Upper lobe of left lung (tissue), 6 donors: ENCODE data around the gene MCAM. TPM values are rescaled to one million over a fixed set of nuclear protein-coding genes. Genes with fewer than 3 reads are reported as not detected.

Source experiments
- ATAC-seq, 2 donors: fragments of 200-7000 bp; cut with Tn5 transposase; one replicate each; pipeline ENCODE4 v1.9.1; 2022; ENCODE audit warnings: mild to moderate bottlenecking in 2 of 2, moderate library complexity in 2 of 2; ENCODE audit not compliant: low FRiP score in 2 of 2
- DNase-seq, 2 donors: peaks; one replicate each; pipeline ENCODE4 v3.0.0-alpha.2; 2019 to 2020
- H3K27ac ChIP-seq, 4 donors: fragments of 200-600 bp; sonication (generic); one replicate each; pipeline ENCODE4 v1.5.1; 2016 to 2019
- H3K27me3 ChIP-seq, 4 donors: fragments of 200-600 bp; sonication (generic); one replicate each; pipeline ENCODE4 v1.5.1; 2017 to 2019
- H3K36me3 ChIP-seq, 4 donors: fragments of 200-600 bp; sonication (generic); one replicate each; pipeline ENCODE4 v1.5.1; 2016 to 2019
- H3K4me1 ChIP-seq, 4 donors: fragments of 200-600 bp; sonication (generic); one replicate each; pipeline ENCODE4 v1.5.1; 2018 to 2019
- H3K4me3 ChIP-seq, 4 donors: fragments of 200-600 bp; sonication (generic); one replicate each; pipeline ENCODE4 v1.5.1; 2017 to 2019; ENCODE audit warnings: mild to moderate bottlenecking in 2 of 4, moderate library complexity in 1 of 4
- H3K9me3 ChIP-seq, 4 donors: fragments of 200-600 bp; sonication (generic); one replicate each; pipeline ENCODE4 v1.5.1; 2018 to 2019
- EP300 ChIP-seq, 4 donors: sonication (generic); formaldehyde crosslinking; IDR thresholded peaks; one replicate each; pipeline ENCODE4 v1.5.1; 2017; ENCODE audit warnings: antibody characterized with exemption in 4 of 4, control low read depth in 2 of 4
- POLR2A ChIP-seq, 4 donors: fragments of 450-650 bp; IDR thresholded peaks; one replicate each; pipeline ENCODE4 v1.5.1; 2016 to 2017; ENCODE audit warnings: antibody characterized with exemption in 4 of 4, mild to moderate bottlenecking in 2 of 4
- POLR2AphosphoS5 ChIP-seq, 2 donors: sonication (generic); formaldehyde crosslinking; IDR thresholded peaks; one replicate each; pipeline ENCODE4 v1.5.1; 2017; ENCODE audit warnings: antibody characterized with exemption in 2 of 2
- WGBS, 2 donors: methylation state at CpG; one replicate each; pipeline ENCODE4 v1.1.5; 2017 to 2018; 5-methylcytosine and 5-hydroxymethylcytosine counted together
- small RNA-seq, 4 donors: library from RNA; depleted of rRNA; stranded (forward); fragments of <200 nt; gene quantifications; one replicate each; pipeline ENCODE3, GENCODE V24; 2016
- total RNA-seq, 6 donors: library from RNA; depleted of rRNA in 4 of 6; stranded (reverse); fragments of >200 nt in 4 of 6; gene quantifications; one replicate each; pipeline versions ENCODE4 v1.1.0 to v1.2.1, GENCODE V29; 2016 to 2021
- TF ChIP-seq, protein P1 (sequence below), 6 experiments: fragments of 450-650 bp in 4 of 6; fragments of 200-600 bp in 2 of 6; sonication (generic) in 2 of 6; IDR thresholded peaks; one replicate each; pipeline ENCODE4 v1.5.1; 2016 to 2019; ENCODE audit warnings: antibody characterized with exemption in 6 of 6
- donor health status: DM: no; HTN: no; CAD: no; lungs with moderate emphysema.
- donor health status: DM: no; HTN: yes; CAD: no; lungs with severe emphysema.

MCAM gene
- total RNA-seq, 6 donors from 2014 or later: 39.8 to 222 (median 76.5) TPM

- TF ChIP-seq, protein P1, sequence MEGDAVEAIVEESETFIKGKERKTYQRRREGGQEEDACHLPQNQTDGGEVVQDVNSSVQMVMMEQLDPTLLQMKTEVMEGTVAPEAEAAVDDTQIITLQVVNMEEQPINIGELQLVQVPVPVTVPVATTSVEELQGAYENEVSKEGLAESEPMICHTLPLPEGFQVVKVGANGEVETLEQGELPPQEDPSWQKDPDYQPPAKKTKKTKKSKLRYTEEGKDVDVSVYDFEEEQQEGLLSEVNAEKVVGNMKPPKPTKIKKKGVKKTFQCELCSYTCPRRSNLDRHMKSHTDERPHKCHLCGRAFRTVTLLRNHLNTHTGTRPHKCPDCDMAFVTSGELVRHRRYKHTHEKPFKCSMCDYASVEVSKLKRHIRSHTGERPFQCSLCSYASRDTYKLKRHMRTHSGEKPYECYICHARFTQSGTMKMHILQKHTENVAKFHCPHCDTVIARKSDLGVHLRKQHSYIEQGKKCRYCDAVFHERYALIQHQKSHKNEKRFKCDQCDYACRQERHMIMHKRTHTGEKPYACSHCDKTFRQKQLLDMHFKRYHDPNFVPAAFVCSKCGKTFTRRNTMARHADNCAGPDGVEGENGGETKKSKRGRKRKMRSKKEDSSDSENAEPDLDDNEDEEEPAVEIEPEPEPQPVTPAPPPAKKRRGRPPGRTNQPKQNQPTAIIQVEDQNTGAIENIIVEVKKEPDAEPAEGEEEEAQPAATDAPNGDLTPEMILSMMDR (IDR thresholded peaks at IDR 0.05): no peak
- no peak for TF ChIP-seq POLR2A (IDR thresholded peaks at IDR 0.05)
- TF ChIP-seq POLR2AphosphoS5 (IDR thresholded peaks at IDR 0.05): no peak
- no peak for TF ChIP-seq EP300 (IDR thresholded peaks at IDR 0.05)
- H3K4me1 ChIP-seq: peaks cover 14 to 23% (median 16%) of the 10 kb centered on the region in 4 donors
- H3K27ac ChIP-seq: no peak overlapping the region
- ATAC-seq (no peak), DNase-seq (no peak)
- no peaks in the 10 kb centered on the region for H3K36me3 ChIP-seq
- H3K9me3 ChIP-seq: no peaks in the 10 kb centered on the region
- H3K4me3 ChIP-seq: no peak overlapping the region
- no peaks in the 10 kb centered on the region for H3K27me3 ChIP-seq
- WGBS, 2 donors: 65 to 75% methylated on average over 3 of the region's 3 CpGs
Measured at GRCh38 chr11:119266063-119266462, 50.9 kb downstream of the MCAM start.

GRCh38 chr11:119263352-119263940, 53.5 kb downstream of the MCAM start:
- no peak overlapping the region for H3K4me3 ChIP-seq
- 18 to 27% methylated on average over 3 of the region's 3 CpGs for WGBS, 2 donors
- ATAC-seq: no peak
- peak overlapping the region; percentile 13 to 24 (median 15) for H3K27ac ChIP-seq
- H3K27me3 ChIP-seq: no peaks in the 10 kb centered on the region
- H3K9me3 ChIP-seq: no peaks in the 10 kb centered on the region
- no peak for DNase-seq
- TF ChIP-seq POLR2A (IDR thresholded peaks at IDR 0.05) (no peak), POLR2AphosphoS5 (IDR thresholded peaks at IDR 0.05) (no peak), EP300 (IDR thresholded peaks at IDR 0.05) (no peak)
- TF ChIP-seq, protein P1 (IDR thresholded peaks at IDR 0.05): no peak
- no peaks in the 10 kb centered on the region for H3K36me3 ChIP-seq
- peaks cover 14 to 23% (median 16%) of the 10 kb centered on the region in 4 donors for H3K4me1 ChIP-seq

- DNase-seq (no peak), ATAC-seq (no peak)
- H3K36me3 ChIP-seq: no peaks in the 10 kb centered on the region
- TF ChIP-seq EP300 (IDR thresholded peaks at IDR 0.05) (no peak), POLR2A (IDR thresholded peaks at IDR 0.05) (no peak), POLR2AphosphoS5 (IDR thresholded peaks at IDR 0.05) (no peak)
- TF ChIP-seq, protein P1 (IDR thresholded peaks at IDR 0.05): no peak
- WGBS, 2 donors: 48 to 52% methylated on average over 5 of the region's 5 CpGs
- no peak overlapping the region for H3K4me3 ChIP-seq
- H3K9me3 ChIP-seq: no peaks in the 10 kb centered on the region
- H3K4me1 ChIP-seq: peaks cover 14 to 23% (median 16%) of the 10 kb centered on the region in 4 donors
- peak overlapping the region; percentile 13 to 24 (median 15) for H3K27ac ChIP-seq
- no peaks in the 10 kb centered on the region for H3K27me3 ChIP-seq
Measured at GRCh38 chr11:119262668-119263351, 54.1 kb downstream of the MCAM start.

- no peak overlapping the region for H3K4me3 ChIP-seq
- H3K4me1 ChIP-seq: peaks cover 12 to 19% (median 14%) of the 10 kb centered on the region in 4 donors
- no peak overlapping the region for H3K27ac ChIP-seq
- DNase-seq (no peak), ATAC-seq (no peak)
- no peaks in the 10 kb centered on the region for H3K9me3 ChIP-seq
- WGBS, 2 donors: 69 to 70% methylated on average over 3 of the region's 3 CpGs
- H3K36me3 ChIP-seq: no peaks in the 10 kb centered on the region
- TF ChIP-seq, protein P1 (IDR thresholded peaks at IDR 0.05): no peak
- no peak for TF ChIP-seq POLR2AphosphoS5 (IDR thresholded peaks at IDR 0.05)
- no peak for TF ChIP-seq POLR2A (IDR thresholded peaks at IDR 0.05)
- TF ChIP-seq EP300 (IDR thresholded peaks at IDR 0.05): no peak
- H3K27me3 ChIP-seq: no peaks in the 10 kb centered on the region
Measured at GRCh38 chr11:119258983-119259382, 57.9 kb downstream of the MCAM start.

Small RNA genes within 50 kb of the gene (small RNA-seq; reads per million reads assigned to genes)
- gene RF01225 (0 reads per million in 4 donors), gene RNU6-262P (0 reads per million in 4 donors)

Other genes starting within 250 kb of the MCAM start
- gene VPS11, start 249.3 kb downstream of the MCAM start, total RNA-seq: 10 to 100 TPM; 24.9 to 88.0 (median 40.4) TPM
- gene HMBS, start 232.2 kb downstream of the MCAM start, total RNA-seq: 10 to 100 TPM in 5 of 6 donors, 1 to 10 TPM in 1; 8.4 to 20.4 (median 13.4) TPM
- 10 to 100 TPM; 18.6 to 43.9 (median 28.3) TPM for gene DPAGT1, start 215.3 kb downstream of the MCAM start, total RNA-seq
- 10 to 100 TPM; 13.0 to 26.2 (median 19.8) TPM for gene C2CD2L, start 209.8 kb downstream of the MCAM start, total RNA-seq
- 10 to 100 TPM; 22.3 to 90.1 (median 25.6) TPM for gene HINFP, start 195.6 kb downstream of the MCAM start, total RNA-seq
- gene ABCG4, start 168.1 kb downstream of the MCAM start, total RNA-seq: under 1 TPM in 2 of 6 donors, not detected in 4; 0.06 to 0.78 TPM
- gene NLRX1, start 148.4 kb downstream of the MCAM start, total RNA-seq: 10 to 100 TPM; 13.1 to 34.5 (median 20.2) TPM
- 1 to 10 TPM in 1 of 6 donors, under 1 TPM in 3, not detected in 2; 0.29 to 1.0 (median 0.81) TPM for gene NHERF4, start 131.7 kb downstream of the MCAM start, total RNA-seq
- 10 to 100 TPM; 15.4 to 32.2 (median 18.9) TPM for gene CBL, start 110.8 kb downstream of the MCAM start, total RNA-seq
- 10 to 100 TPM in 5 of 6 donors, 1 to 10 TPM in 1; 5.2 to 25.5 (median 14.8) TPM for gene RNF26, start 17.4 kb upstream of the MCAM start, total RNA-seq
- 10 to 100 TPM; 10.5 to 57.2 (median 26.4) TPM for gene C1QTNF5, start 23.8 kb upstream of the MCAM start, total RNA-seq
- not detected for gene MFRP, start 29.6 kb upstream of the MCAM start, total RNA-seq
- 1 to 10 TPM; 1.7 to 5.0 (median 3.0) TPM for gene USP2, start 64.6 kb upstream of the MCAM start, total RNA-seq
- gene THY1, start 106.0 kb upstream of the MCAM start, total RNA-seq: 10 to 100 TPM in 2 of 6 donors, 1 to 10 TPM in 2, under 1 TPM in 1, not detected in 1; 0.39 to 30.5 (median 2.7) TPM